ENCODE results near the gene SRP72.

DNA sequence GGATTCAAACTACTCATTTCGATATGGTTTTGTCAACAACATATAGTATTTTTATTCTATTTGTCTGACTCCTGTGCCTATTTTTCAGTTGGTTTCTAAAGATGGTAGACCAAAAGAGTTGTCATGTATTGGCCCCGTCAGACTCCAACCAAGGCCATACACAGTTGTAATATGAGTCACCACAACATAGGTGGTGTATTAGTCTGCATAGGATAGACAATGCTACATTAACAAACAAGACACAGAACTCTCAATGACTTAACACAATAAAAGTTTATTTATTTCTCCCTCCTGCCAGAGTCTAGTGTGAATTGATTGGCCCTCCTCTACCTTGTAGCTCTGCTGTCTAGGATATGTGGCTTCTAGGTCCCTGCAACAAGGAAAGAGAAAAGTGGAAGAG is 84.1 kb downstream of the SRP72 start:
- TF ChIP-seq POLR2A (IDR thresholded peaks at IDR 0.05; ENCODE audit: low read depth, low read length) (no peak), POLR2AphosphoS5 (IDR thresholded peaks at IDR 0.05; ENCODE audit: low read depth, low read length) (no peak), TAF1 (IDR thresholded peaks at IDR 0.05; ENCODE audit: borderline replicate concordance, low read depth, low read length) (no peak)
